HFFc6 (cell line): Measurements from ENCODE around the gene GLYATL3. TPM values are rescaled to one million over a fixed set of nuclear protein-coding genes. Genes with fewer than 3 reads are reported as not detected.

Experiments
- DNase-seq: peaks from one replicate; pipeline ENCODE4 v3.0.0-alpha.2; 2018
- H3K27ac Mint-ChIP-seq: 2 replicates; pipeline ENCODE4 v1.8.0; 2020; ENCODE audit warnings: mild to moderate bottlenecking, mixed read lengths
- H3K27me3 Mint-ChIP-seq: 2 replicates; pipeline ENCODE4 v1.8.0; 2021; ENCODE audit warnings: mild to moderate bottlenecking, moderate library complexity, mixed read lengths; ENCODE audit not compliant: insufficient read depth
- H3K36me3 Mint-ChIP-seq: 2 replicates; pipeline ENCODE4 v1.8.0; 2021; ENCODE audit warnings: low read depth, mixed read lengths
- H3K4me1 Mint-ChIP-seq: 2 replicates; pipeline ENCODE4 v1.8.0; 2020; ENCODE audit warnings: low read depth, mixed read lengths
- H3K4me3 Mint-ChIP-seq: 2 replicates; pipeline ENCODE4 v1.8.0; 2020; ENCODE audit warnings: mild to moderate bottlenecking, moderate library complexity, mixed read lengths
- H3K9me3 Mint-ChIP-seq: 2 replicates; pipeline ENCODE4 v1.8.0; 2020; ENCODE audit warnings: mild to moderate bottlenecking, mixed read lengths
- total RNA-seq, 6 experiments: library from RNA; stranded (reverse); fragmentation: NEBNext Ultra II Directional; extraction: Animal tissue kit (Norgen Biotek cat#: 25700); gene quantifications; 2 replicates in 1 of 6; 3 replicates in 5 of 6; pipeline ENCODE4 v1.2.3, GENCODE V29; 2021
- TF ChIP-seq, protein P1 (sequence below): fragments of 200-600 bp; sonication (generic); IDR thresholded peaks from 2 replicates; pipeline ENCODE4 v1.5.0; 2021; ENCODE audit warnings: antibody characterized with exemption, mild to moderate bottlenecking

The GLYATL3 gene
- total RNA-seq, 6 experiments from 2014 or later: not detected

- TF ChIP-seq, protein P1, sequence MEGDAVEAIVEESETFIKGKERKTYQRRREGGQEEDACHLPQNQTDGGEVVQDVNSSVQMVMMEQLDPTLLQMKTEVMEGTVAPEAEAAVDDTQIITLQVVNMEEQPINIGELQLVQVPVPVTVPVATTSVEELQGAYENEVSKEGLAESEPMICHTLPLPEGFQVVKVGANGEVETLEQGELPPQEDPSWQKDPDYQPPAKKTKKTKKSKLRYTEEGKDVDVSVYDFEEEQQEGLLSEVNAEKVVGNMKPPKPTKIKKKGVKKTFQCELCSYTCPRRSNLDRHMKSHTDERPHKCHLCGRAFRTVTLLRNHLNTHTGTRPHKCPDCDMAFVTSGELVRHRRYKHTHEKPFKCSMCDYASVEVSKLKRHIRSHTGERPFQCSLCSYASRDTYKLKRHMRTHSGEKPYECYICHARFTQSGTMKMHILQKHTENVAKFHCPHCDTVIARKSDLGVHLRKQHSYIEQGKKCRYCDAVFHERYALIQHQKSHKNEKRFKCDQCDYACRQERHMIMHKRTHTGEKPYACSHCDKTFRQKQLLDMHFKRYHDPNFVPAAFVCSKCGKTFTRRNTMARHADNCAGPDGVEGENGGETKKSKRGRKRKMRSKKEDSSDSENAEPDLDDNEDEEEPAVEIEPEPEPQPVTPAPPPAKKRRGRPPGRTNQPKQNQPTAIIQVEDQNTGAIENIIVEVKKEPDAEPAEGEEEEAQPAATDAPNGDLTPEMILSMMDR: no peak
- DNase-seq: peak; percentile 92
- H3K36me3 Mint-ChIP-seq: no peaks in the 10 kb centered on the region
- H3K4me3 Mint-ChIP-seq: no peak overlapping the region; the same call in 1 of the 2 replicates
- peak overlapping the region; percentile 47 for H3K27ac Mint-ChIP-seq
- H3K27me3 Mint-ChIP-seq: peaks cover 4% of the 10 kb centered on the region; the same call in 1 of the 2 replicates
- peaks cover 11% of the 10 kb centered on the region for H3K4me1 Mint-ChIP-seq
- no peaks in the 10 kb centered on the region for H3K9me3 Mint-ChIP-seq
Observed at GRCh38 chr6:49541210-49541724, 41.5 kb downstream of the GLYATL3 start.

GRCh38 chr6:49541936-49542335 lies 42.2 kb downstream of the GLYATL3 start:
- H3K27me3 Mint-ChIP-seq: peaks cover 7% of the 10 kb centered on the region; the same call in 1 of the 2 replicates
- no peaks in the 10 kb centered on the region for H3K36me3 Mint-ChIP-seq
- no peak overlapping the region; the same call in 1 of the 2 replicates for H3K4me3 Mint-ChIP-seq
- no peak for DNase-seq
- no peaks in the 10 kb centered on the region for H3K9me3 Mint-ChIP-seq
- H3K27ac Mint-ChIP-seq: peak overlapping the region; percentile 47
- TF ChIP-seq, protein P1: no peak
- peaks cover 11% of the 10 kb centered on the region for H3K4me1 Mint-ChIP-seq

GRCh38 chr6:49543087-49543858 lies 43.5 kb downstream of the GLYATL3 start:
- no peak overlapping the region for H3K4me3 Mint-ChIP-seq
- H3K36me3 Mint-ChIP-seq: no peaks in the 10 kb centered on the region
- peaks cover 7% of the 10 kb centered on the region; the same call in 1 of the 2 replicates for H3K27me3 Mint-ChIP-seq
- no peak overlapping the region for H3K27ac Mint-ChIP-seq
- TF ChIP-seq, protein P1: no peak
- H3K9me3 Mint-ChIP-seq: no peaks in the 10 kb centered on the region
- no peak for DNase-seq
- H3K4me1 Mint-ChIP-seq: peaks cover 11% of the 10 kb centered on the region

DNA sequence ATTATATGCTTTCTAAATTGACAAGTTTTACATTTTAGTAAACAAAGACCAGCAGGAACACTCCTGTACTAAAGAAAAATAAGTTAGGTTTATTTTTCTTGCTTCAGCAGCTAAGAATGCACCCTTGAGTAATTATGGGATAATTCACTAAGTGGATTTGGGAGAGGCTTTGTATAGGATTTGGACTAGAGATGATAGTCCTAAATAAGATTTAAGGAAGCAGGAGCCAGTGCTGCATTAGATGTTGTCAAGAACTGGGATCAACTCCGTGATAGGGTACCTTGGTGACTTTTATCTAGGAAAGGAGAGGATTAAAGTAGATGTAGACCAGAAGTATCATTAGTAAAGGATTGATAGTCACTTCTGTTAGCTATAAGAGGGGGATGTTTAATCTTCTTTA lies 46.6 kb downstream of the GLYATL3 start:
- H3K27me3 Mint-ChIP-seq: peaks cover 21% of the 10 kb centered on the region
- no peaks in the 10 kb centered on the region for H3K9me3 Mint-ChIP-seq
- no peak for DNase-seq
- H3K27ac Mint-ChIP-seq: no peak overlapping the region
- no peaks in the 10 kb centered on the region for H3K36me3 Mint-ChIP-seq
- TF ChIP-seq, protein P1: no peak
- no peak overlapping the region for H3K4me3 Mint-ChIP-seq
- H3K4me1 Mint-ChIP-seq: peaks cover 18% of the 10 kb centered on the region

DNA sequence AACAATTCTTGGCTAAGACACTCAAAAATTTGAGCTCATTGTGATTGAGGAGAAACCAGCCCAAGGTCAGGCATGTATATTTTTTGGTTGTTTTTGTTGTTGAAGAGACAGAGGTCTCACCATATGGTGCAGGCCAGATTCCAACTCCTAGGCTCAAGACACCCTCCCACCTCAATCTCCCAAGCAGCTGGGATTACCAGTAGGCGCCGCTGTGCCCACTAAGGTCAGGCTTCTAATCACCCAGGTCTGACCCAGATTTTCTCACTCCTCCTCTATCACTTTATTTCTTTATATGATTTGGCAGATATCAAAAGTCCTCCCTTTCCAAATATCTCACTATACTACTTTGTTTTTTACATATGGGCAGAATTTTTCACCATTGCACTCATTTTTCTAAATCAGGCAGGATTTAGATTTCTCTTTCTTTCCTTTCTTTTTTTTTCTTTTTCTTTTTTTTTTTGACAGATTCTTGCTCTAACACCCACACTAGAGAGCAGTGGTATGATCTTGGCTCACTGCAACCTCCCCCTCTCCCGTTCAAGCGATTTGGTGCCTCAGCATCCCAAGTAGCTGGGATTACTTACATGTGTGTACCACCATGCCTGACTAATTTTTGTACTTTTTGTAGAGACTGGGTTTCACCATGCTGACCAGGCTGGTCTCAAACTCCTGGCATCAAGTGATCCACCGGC lies 49.0 kb downstream of the GLYATL3 start:
- H3K27me3 Mint-ChIP-seq: peaks cover 27% of the 10 kb centered on the region
- no peaks in the 10 kb centered on the region for H3K9me3 Mint-ChIP-seq
- TF ChIP-seq, protein P1: no peak
- DNase-seq: no peak
- no peaks in the 10 kb centered on the region for H3K36me3 Mint-ChIP-seq
- H3K4me3 Mint-ChIP-seq: no peak overlapping the region
- H3K4me1 Mint-ChIP-seq: peaks cover 24% of the 10 kb centered on the region
- H3K27ac Mint-ChIP-seq: no peak overlapping the region
